ENCODE data around the gene OR4C6. TPM values are rescaled to one million over a fixed set of nuclear protein-coding genes. Genes with fewer than 3 reads are reported as not detected.
A peak's percentile ranks its signal among the peaks of the same experiment; 100 is the strongest.

The OR4C6 gene
- 0.23 TPM for polyA plus RNA-seq

- H3K4me1 Mint-ChIP-seq, result peaks cover 5 to 12% (median 6%) of the 10 kb centered on the region in 3 donors
- no peak within 1 kb of the TSS for H3K27ac Mint-ChIP-seq
- peaks cover 0 to under 1% (median 0%) of the 10 kb centered on the region in 3 donors for H3K9me3 Mint-ChIP-seq
- H3K36me3 Mint-ChIP-seq, result peaks cover 2% of the 10 kb centered on the region
- H3K27me3 Mint-ChIP-seq, result no peaks in the 10 kb centered on the region
- no peak within 1 kb of the TSS for H3K4me3 Mint-ChIP-seq
These were observed at the start of gene OR4C6 for GRCh38 chr11:55661901-55662300. Gene OR4C6, plus strand, starts transcription at chr11:55662201. Its CDS starts 2,966 bp downstream, at chr11:55665167.

GRCh38 chr11:55624531-55624930 is 37.5 kb upstream of the OR4C6 start:
- H3K27ac Mint-ChIP-seq, result no peak overlapping the region
- no peaks in the 10 kb centered on the region for H3K4me1 Mint-ChIP-seq
- H3K4me3 Mint-ChIP-seq, result no peak overlapping the region
- H3K27me3 Mint-ChIP-seq, result no peaks in the 10 kb centered on the region
- H3K36me3 Mint-ChIP-seq, result peaks cover 4% of the 10 kb centered on the region
- H3K9me3 Mint-ChIP-seq, result peaks cover 0 to 11% (median 1%) of the 10 kb centered on the region in 3 donors

- no peaks in the 10 kb centered on the region for H3K36me3 Mint-ChIP-seq
- H3K27me3 Mint-ChIP-seq, result no peaks in the 10 kb centered on the region
- no peaks in the 10 kb centered on the region for H3K4me1 Mint-ChIP-seq
- H3K27ac Mint-ChIP-seq, result no peak within 1 kb of the TSS
- no peak within 1 kb of the TSS for H3K4me3 Mint-ChIP-seq
- H3K9me3 Mint-ChIP-seq, result peaks cover 0 to 5% (median 0%) of the 10 kb centered on the region in 3 donors
These were observed 27.2 kb upstream of the OR4C6 start, which contains the start of gene OR4P4 for GRCh38 chr11:55634813-55635212. Gene OR4P4, plus strand, starts transcription at chr11:55635113.

- no peak within 1 kb of the TSS for H3K4me3 Mint-ChIP-seq
- H3K9me3 Mint-ChIP-seq, result peaks cover 0 to 7% (median 0%) of the 10 kb centered on the region in 3 donors
- no peaks in the 10 kb centered on the region for H3K27me3 Mint-ChIP-seq
- no peak within 1 kb of the TSS for H3K27ac Mint-ChIP-seq
- H3K4me1 Mint-ChIP-seq, result peaks cover 0 to 3% (median 3%) of the 10 kb centered on the region in 3 donors
- no peaks in the 10 kb centered on the region for H3K36me3 Mint-ChIP-seq
These were observed 14.0 kb upstream of the OR4C6 start, which contains the start of gene OR4S2 for GRCh38 chr11:55648027-55648426. Gene OR4S2, plus strand, starts transcription at chr11:55648327. Its CDS starts 2,577 bp downstream, at chr11:55650904.

GRCh38 chr11:55652560-55652959 is 9.4 kb upstream of the OR4C6 start:
- Mint-ChIP-seq H3K27me3 (no peaks in the 10 kb centered on the region), H3K9me3 (peaks cover 0 to 1% (median 0%) of the 10 kb centered on the region in 3 donors)

GRCh38 chr11:55655096-55655495 is 6.9 kb upstream of the OR4C6 start:
- H3K27ac Mint-ChIP-seq, result no peak overlapping the region
- peaks cover 5 to 13% (median 11%) of the 10 kb centered on the region in 3 donors for H3K4me1 Mint-ChIP-seq
- H3K27me3 Mint-ChIP-seq, result no peaks in the 10 kb centered on the region
- H3K4me3 Mint-ChIP-seq, result no peak overlapping the region
- peaks cover 0 to 1% (median 0%) of the 10 kb centered on the region in 3 donors for H3K9me3 Mint-ChIP-seq
- peaks cover 2% of the 10 kb centered on the region for H3K36me3 Mint-ChIP-seq

More at GRCh38 chr11:55652560-55652959, 9.4 kb upstream of the OR4C6 start:
- Mint-ChIP-seq H3K4me3 (no peak overlapping the region), H3K27ac (no peak overlapping the region), H3K36me3 (no peaks in the 10 kb centered on the region), H3K4me1 (peaks cover 1 to 4% (median 2%) of the 10 kb centered on the region in 3 donors)

GRCh38 chr11:55658031-55658573 is 3.9 kb upstream of the OR4C6 start:
- H3K36me3 Mint-ChIP-seq, result peaks cover 2% of the 10 kb centered on the region
- peaks cover 0 to 1% (median 0%) of the 10 kb centered on the region in 3 donors for H3K9me3 Mint-ChIP-seq
- H3K27me3 Mint-ChIP-seq, result no peaks in the 10 kb centered on the region
- peak overlapping the region; percentile 33 to 89 (median 71) for H3K4me3 Mint-ChIP-seq
- H3K27ac Mint-ChIP-seq, result peak overlapping the region; percentile 9 to 71 (median 36)
- H3K4me1 Mint-ChIP-seq, result peaks cover 5 to 13% (median 11%) of the 10 kb centered on the region in 3 donors

- Mint-ChIP-seq H3K27ac (peak overlapping the region in 1 of 3 donors; percentile 36), H3K27me3 (no peaks in the 10 kb centered on the region), H3K4me1 (peaks cover 5 to 13% (median 11%) of the 10 kb centered on the region in 3 donors), H3K4me3 (peak overlapping the region in 2 of 4 donors; percentile 33 to 89), H3K9me3 (peaks cover 0 to 1% (median 0%) of the 10 kb centered on the region in 3 donors), H3K36me3 (peaks cover 2% of the 10 kb centered on the region)
These were observed 3.4 kb upstream of the OR4C6 start for GRCh38 chr11:55658608-55659007.

GRCh38 chr11:55669376-55669775 is 7.4 kb downstream of the OR4C6 start:
- H3K9me3 Mint-ChIP-seq, result no peaks in the 10 kb centered on the region
- no peak overlapping the region for H3K4me3 Mint-ChIP-seq
- no peak overlapping the region for H3K27ac Mint-ChIP-seq
- H3K36me3 Mint-ChIP-seq, result no peaks in the 10 kb centered on the region
- H3K4me1 Mint-ChIP-seq, result no peaks in the 10 kb centered on the region
- no peaks in the 10 kb centered on the region for H3K27me3 Mint-ChIP-seq

- H3K27ac Mint-ChIP-seq, result no peak overlapping the region
These were observed 11.9 kb downstream of the OR4C6 start for GRCh38 chr11:55673860-55674259.

GRCh38 chr11:55697817-55698216 is 35.8 kb downstream of the OR4C6 start:
- no peak overlapping the region for H3K4me3 Mint-ChIP-seq
- no peaks in the 10 kb centered on the region for H3K4me1 Mint-ChIP-seq
- H3K36me3 Mint-ChIP-seq, result no peaks in the 10 kb centered on the region

More at GRCh38 chr11:55673860-55674259, 11.9 kb downstream of the OR4C6 start:
- Mint-ChIP-seq H3K4me1 (no peaks in the 10 kb centered on the region), H3K9me3 (peaks cover 0 to 1% (median 0%) of the 10 kb centered on the region in 3 donors), H3K27me3 (no peaks in the 10 kb centered on the region), H3K36me3 (no peaks in the 10 kb centered on the region), H3K4me3 (no peak overlapping the region)

GRCh38 chr11:55701429-55701828 is 39.4 kb downstream of the OR4C6 start:
- no peak overlapping the region for H3K27ac Mint-ChIP-seq
- peaks cover 3 to 14% (median 7%) of the 10 kb centered on the region in 3 donors for H3K9me3 Mint-ChIP-seq
- no peaks in the 10 kb centered on the region for H3K4me1 Mint-ChIP-seq
- H3K27me3 Mint-ChIP-seq, result no peaks in the 10 kb centered on the region
- no peak overlapping the region for H3K4me3 Mint-ChIP-seq
- H3K36me3 Mint-ChIP-seq, result no peaks in the 10 kb centered on the region

More at GRCh38 chr11:55697817-55698216, 35.8 kb downstream of the OR4C6 start:
- H3K9me3 Mint-ChIP-seq, result peaks cover 2 to 5% (median 5%) of the 10 kb centered on the region in 3 donors
- no peaks in the 10 kb centered on the region for H3K27me3 Mint-ChIP-seq
- H3K27ac Mint-ChIP-seq, result no peak overlapping the region

- no peaks in the 10 kb centered on the region for H3K27me3 Mint-ChIP-seq
- no peak overlapping the region for H3K4me3 Mint-ChIP-seq
- no peak overlapping the region for H3K27ac Mint-ChIP-seq
- H3K36me3 Mint-ChIP-seq, result no peaks in the 10 kb centered on the region
- peaks cover 0 to 4% (median 0%) of the 10 kb centered on the region in 3 donors for H3K4me1 Mint-ChIP-seq
- H3K9me3 Mint-ChIP-seq, result peaks cover 2 to 9% (median 5%) of the 10 kb centered on the region in 3 donors
These were observed 45.0 kb downstream of the OR4C6 start for GRCh38 chr11:55707029-55707428.

- H3K27me3 Mint-ChIP-seq, result no peaks in the 10 kb centered on the region
- H3K36me3 Mint-ChIP-seq, result no peaks in the 10 kb centered on the region
- no peaks in the 10 kb centered on the region for H3K4me1 Mint-ChIP-seq
- no peak overlapping the region for H3K27ac Mint-ChIP-seq
- H3K4me3 Mint-ChIP-seq, result no peak overlapping the region
- H3K9me3 Mint-ChIP-seq, result peaks cover 0 to 3% (median 1%) of the 10 kb centered on the region in 3 donors
These were observed 53.2 kb downstream of the OR4C6 start for GRCh38 chr11:55714982-55715888.

All from IgD-negative memory B cell (primary cell).